ENCODE results near the gene KIAA1614. TPM values are rescaled to one million over a fixed set of nuclear protein-coding genes. Genes with fewer than 3 reads are reported as not detected.

KIAA1614 gene
- total RNA-seq, 1 donor: 6.9 TPM

GRCh38 chr1:180982422-180982821 is 69.7 kb downstream of the KIAA1614 start:
- TF ChIP-seq CTCF (IDR thresholded peaks at IDR 0.05; ENCODE audit: insufficient read depth, low read depth, low read length): no peak
- no peak overlapping the region for H3K4me3 ChIP-seq (ENCODE audit: low read depth, low read length)

DNA sequence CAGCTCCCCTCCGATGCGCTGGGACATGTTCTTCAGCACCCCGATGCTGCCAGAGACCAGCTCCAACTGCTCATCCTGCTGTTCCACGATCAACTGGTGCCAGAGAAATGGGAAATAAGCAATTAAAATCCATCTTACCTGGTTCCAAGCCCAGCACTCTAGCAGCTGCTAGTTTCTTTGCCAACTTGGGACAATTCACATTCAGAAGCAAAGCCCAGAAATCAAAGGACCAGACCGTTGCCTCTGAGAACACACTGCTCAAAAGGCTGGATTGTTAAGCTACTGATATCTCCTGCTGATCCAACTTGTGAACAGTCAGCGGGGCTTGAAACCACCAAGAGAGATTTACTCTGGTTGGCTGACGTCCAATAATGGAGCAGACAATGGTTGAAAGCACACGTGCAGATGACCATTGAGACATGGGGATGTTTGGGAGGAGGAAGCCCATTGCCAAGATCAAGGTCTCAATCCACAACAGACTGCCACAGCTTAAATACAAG is 75.6 kb downstream of the KIAA1614 start:
- no peak for DNase-seq (ENCODE audit: low read depth)
- TF ChIP-seq CTCF (IDR thresholded peaks at IDR 0.05; ENCODE audit: insufficient read depth, low read depth, low read length): no peak
- H3K4me3 ChIP-seq (ENCODE audit: low read depth, low read length): no peak overlapping the region

More at GRCh38 chr1:180982422-180982821, 69.7 kb downstream of the KIAA1614 start:
- DNase-seq (ENCODE audit: low read depth): no peak

DNA sequence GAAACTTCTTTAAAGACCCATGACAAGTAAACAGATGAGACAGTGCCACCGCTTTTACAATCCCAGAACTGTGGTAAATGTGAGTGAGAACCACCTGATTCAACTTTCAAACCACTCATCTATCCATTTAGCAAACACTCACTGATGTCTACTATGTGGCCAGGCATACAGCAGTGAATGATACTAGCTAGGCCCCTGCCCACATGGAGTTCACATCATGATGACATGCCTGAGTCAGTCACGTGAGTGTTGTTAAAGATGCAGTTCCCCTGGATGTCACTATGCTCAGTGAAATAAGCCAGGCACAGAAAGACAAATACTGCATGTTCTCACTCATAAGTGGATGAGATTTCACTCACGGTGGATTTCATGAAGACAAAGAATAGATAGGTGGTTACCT is 81.6 kb downstream of the KIAA1614 start:
- peak; percentile 26 for DNase-seq (ENCODE audit: low read depth)
- no peak overlapping the region for H3K4me3 ChIP-seq (ENCODE audit: low read depth, low read length)
- no peak for TF ChIP-seq CTCF (IDR thresholded peaks at IDR 0.05; ENCODE audit: insufficient read depth, low read depth, low read length)

GRCh38 chr1:180997843-180998504 is 85.3 kb downstream of the KIAA1614 start:
- peak; percentile 37 for DNase-seq (ENCODE audit: low read depth)
- H3K4me3 ChIP-seq (ENCODE audit: low read depth, low read length): no peak overlapping the region
- TF ChIP-seq CTCF (IDR thresholded peaks at IDR 0.05; ENCODE audit: insufficient read depth, low read depth, low read length): no peak

Other genes with a start within 250 kb of the KIAA1614 start
- 23.8 and 48.4 TPM in 2 replicates for gene STX6, start 110.0 kb downstream of the KIAA1614 start, total RNA-seq
- gene MR1, start 121.1 kb downstream of the KIAA1614 start, total RNA-seq: 17.1 and 35.8 TPM in 2 replicates
- gene IER5, start 175.8 kb downstream of the KIAA1614 start, total RNA-seq: 31.2 and 45.3 TPM in 2 replicates